Fibroblast of pulmonary artery (primary cell): ENCODE results near the gene FOXJ3.

Experiments
- DNase-seq: peaks from one replicate; pipeline ENCODE4 v3.0.0-alpha.2; 2010; ENCODE audit warnings: low read depth
- H3K4me3 ChIP-seq: replicated peaks from 2 replicates; pipeline ENCODE4 v1.5.1; 2011; ENCODE audit warnings: low read depth, mild to moderate bottlenecking, control low read depth, low read length, moderate library complexity
- TF ChIP-seq, protein P1 (sequence below): IDR thresholded peaks from 2 replicates; pipeline ENCODE4 v1.5.1; 2011; ENCODE audit warnings: mild to moderate bottlenecking, control low read depth, low read length, inconsistent platforms; ENCODE audit errors: missing control alignments

The FOXJ3 gene

DNA sequence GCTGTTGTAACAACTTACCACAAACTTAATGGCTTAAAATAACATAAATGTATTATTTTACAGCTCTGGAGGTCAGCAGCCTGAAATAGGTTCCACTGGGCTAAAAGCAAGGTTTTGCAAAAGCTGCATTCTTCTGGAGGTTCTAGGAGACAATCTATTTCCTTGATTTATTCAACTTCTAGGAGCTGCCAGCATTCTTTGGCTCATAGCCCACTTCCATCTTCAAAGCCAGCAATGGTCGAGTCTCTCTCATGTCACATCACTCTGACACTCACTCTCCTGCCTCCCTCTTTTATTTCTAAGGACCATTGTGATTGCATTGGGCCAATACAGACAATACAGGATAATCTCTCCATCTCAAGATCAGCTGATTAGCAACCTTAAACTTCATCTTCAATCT lies 15.1 kb upstream of the FOXJ3 start:
- H3K4me3 ChIP-seq: no peak overlapping the region
- TF ChIP-seq, protein P1, sequence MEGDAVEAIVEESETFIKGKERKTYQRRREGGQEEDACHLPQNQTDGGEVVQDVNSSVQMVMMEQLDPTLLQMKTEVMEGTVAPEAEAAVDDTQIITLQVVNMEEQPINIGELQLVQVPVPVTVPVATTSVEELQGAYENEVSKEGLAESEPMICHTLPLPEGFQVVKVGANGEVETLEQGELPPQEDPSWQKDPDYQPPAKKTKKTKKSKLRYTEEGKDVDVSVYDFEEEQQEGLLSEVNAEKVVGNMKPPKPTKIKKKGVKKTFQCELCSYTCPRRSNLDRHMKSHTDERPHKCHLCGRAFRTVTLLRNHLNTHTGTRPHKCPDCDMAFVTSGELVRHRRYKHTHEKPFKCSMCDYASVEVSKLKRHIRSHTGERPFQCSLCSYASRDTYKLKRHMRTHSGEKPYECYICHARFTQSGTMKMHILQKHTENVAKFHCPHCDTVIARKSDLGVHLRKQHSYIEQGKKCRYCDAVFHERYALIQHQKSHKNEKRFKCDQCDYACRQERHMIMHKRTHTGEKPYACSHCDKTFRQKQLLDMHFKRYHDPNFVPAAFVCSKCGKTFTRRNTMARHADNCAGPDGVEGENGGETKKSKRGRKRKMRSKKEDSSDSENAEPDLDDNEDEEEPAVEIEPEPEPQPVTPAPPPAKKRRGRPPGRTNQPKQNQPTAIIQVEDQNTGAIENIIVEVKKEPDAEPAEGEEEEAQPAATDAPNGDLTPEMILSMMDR: no peak
- peak; percentile 14 for DNase-seq

DNA sequence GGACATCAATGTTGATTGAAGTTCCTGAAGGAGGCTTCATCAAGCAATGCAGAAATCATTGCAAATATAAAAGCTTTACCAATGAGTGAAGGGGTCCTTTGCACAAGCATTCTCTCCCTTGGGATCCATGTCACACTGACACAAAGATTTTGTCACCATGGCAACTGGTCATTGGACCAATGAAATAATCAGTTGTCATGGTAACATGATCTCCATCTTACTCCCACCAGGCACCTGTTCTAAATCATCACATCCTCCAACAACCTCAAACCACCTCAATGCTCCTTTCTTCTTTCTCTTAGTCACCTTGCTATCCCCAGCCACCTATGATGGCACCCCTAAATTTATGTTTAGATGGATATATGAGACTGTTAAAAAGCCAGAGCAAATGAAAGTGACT lies 13.5 kb upstream of the FOXJ3 start:
- TF ChIP-seq, protein P1: no peak
- DNase-seq: no peak
- H3K4me3 ChIP-seq: no peak overlapping the region

- TF ChIP-seq, protein P1: no peak
- H3K4me3 ChIP-seq: no peak overlapping the region
- no peak for DNase-seq
Observed at GRCh38 chr1:42343049-42343448, 8.0 kb upstream of the FOXJ3 start.

- TF ChIP-seq, protein P1: no peak
- no peak for DNase-seq
Observed at GRCh38 chr1:42340901-42341300, 5.9 kb upstream of the FOXJ3 start.

GRCh38 chr1:42340093-42340492 lies 5.1 kb upstream of the FOXJ3 start:
- no peak overlapping the region for H3K4me3 ChIP-seq
- DNase-seq: no peak
- TF ChIP-seq, protein P1: no peak

More at GRCh38 chr1:42340901-42341300, 5.9 kb upstream of the FOXJ3 start:
- no peak overlapping the region for H3K4me3 ChIP-seq

- DNase-seq: no peak
- H3K4me3 ChIP-seq: no peak overlapping the region
- TF ChIP-seq, protein P1: no peak
Observed at GRCh38 chr1:42336978-42337377, 1.9 kb upstream of the FOXJ3 start.

GRCh38 chr1:42335809-42336518 lies 929 bp upstream of the FOXJ3 start:
- DNase-seq: peak; percentile 56
- H3K4me3 ChIP-seq: peak overlapping the region; percentile 92
- TF ChIP-seq, protein P1: no peak
